ENCODE results near the gene PSTPIP1.

GRCh38 chr15:77076323-77076915, 81.5 kb downstream of the PSTPIP1 start:
- no peak for TF ChIP-seq CTCF (conservative IDR thresholded peaks at IDR 0.05; ENCODE audit: low read length)
- no peak for TF ChIP-seq EZH2phosphoT487 (IDR thresholded peaks at IDR 0.05; ENCODE audit: borderline replicate concordance, low read depth, low read length)

Measured in OCI-LY7 (cell line).